HCT116 (cell line): ENCODE results near the gene SCN8A. TPM values are rescaled to one million over a fixed set of nuclear protein-coding genes. Genes with fewer than 3 reads are reported as not detected.

Experiments
- ATAC-seq: fragments of 200-7000 bp; cut with Tn5 transposase; 2 replicates; pipeline ENCODE4 v1.9.1; 2020; ENCODE audit warnings: mild to moderate bottlenecking, moderate library complexity
- BruUV-seq: library from RNA; stranded (reverse); fragments of 400-500 nt; replicated peaks from 2 replicates; lab custom pipeline; 2021; lab: Mats Ljungman, UMichigan
- CTCF ChIA-PET: fragments of 300-600 bp; sonication (Branson Sonifier 250); formaldehyde crosslinking; loops from one replicate; lab custom pipeline; 2021; ENCODE audit warnings: antibody characterized with exemption; lab: Charles Lee
- POLR2A ChIA-PET: fragments of 300-600, 350-600 bp; sonication (Branson Sonifier 250); formaldehyde crosslinking; loops from one replicate; lab custom pipeline; 2021; ENCODE audit warnings: antibody characterized with exemption; lab: Charles Lee
- RAD21 ChIA-PET, 2 experiments: fragments of 300-600 bp; sonication (Branson Sonifier 250); formaldehyde crosslinking; loops; one replicate each; lab custom pipeline; 2023; ENCODE audit warnings: low total read pairs in 2 of 2; ENCODE audit not compliant: uncharacterized antibody in 2 of 2, unreplicated experiment in 2 of 2, low non-redundant PET in 1 of 2; lab: Charles Lee
- DNase-seq: peaks from one replicate; pipeline ENCODE4 v3.0.0-alpha.2; 2010; ENCODE audit warnings: low read depth, low spot score
- H2AFZ ChIP-seq: fragments of 200-600 bp; shearing (Covaris generic), sonication (generic); 2 replicates; pipeline ENCODE4 v1.6.1; 2017; ENCODE audit warnings: low read depth, mixed run types, mixed read lengths, antibody characterized with exemption, low read length; ENCODE audit not compliant: poor library complexity, severe bottlenecking
- H3K27ac ChIP-seq: 2 replicates; pipeline ENCODE4 v1.5.1; 2012; ENCODE audit warnings: low read depth, low read length
- H3K27me3 ChIP-seq: fragments of 200-600 bp; sonication (generic); 2 replicates; pipeline ENCODE4 v1.6.1; 2016; ENCODE audit warnings: mixed run types, low read length, mixed read lengths; ENCODE audit not compliant: insufficient read depth
- H3K36me3 ChIP-seq, 2 experiments: fragments of 200-500 bp in 1 of 2; fragments of 200-600 bp in 1 of 2; sonication (Bioruptor generic) in 1 of 2; sonication (generic) in 1 of 2; 2 replicates each; pipeline versions ENCODE4 v1.5.1 to v1.6.1; 2014 to 2016; ENCODE audit warnings: low read length in 2 of 2, inconsistent platforms in 1 of 2, mixed read lengths in 1 of 2, mixed run types in 1 of 2; ENCODE audit not compliant: insufficient read depth in 2 of 2, control insufficient read depth in 1 of 2
- H3K4me1 ChIP-seq, 2 experiments: fragments of 200-600 bp in 1 of 2; sonication (generic) in 1 of 2; 2 replicates each; pipeline versions ENCODE4 v1.5.1 to v1.6.1; 2012 to 2017; ENCODE audit warnings: low read length in 2 of 2, inconsistent platforms in 1 of 2, mild to moderate bottlenecking in 1 of 2, mixed read lengths in 1 of 2, mixed run types in 1 of 2, moderate library complexity in 1 of 2; ENCODE audit not compliant: insufficient read depth in 2 of 2, control insufficient read depth in 1 of 2
- H3K4me2 ChIP-seq: fragments of 200-600 bp; sonication (generic); 2 replicates; pipeline ENCODE4 v1.6.1; 2017; ENCODE audit warnings: mixed run types, low read length, mixed read lengths
- H3K4me3 ChIP-seq, 2 experiments: fragments of 200-600 bp in 1 of 2; sonication (generic) in 1 of 2; replicated peaks in 1 of 2; 2 replicates each; pipeline ENCODE4 v1.5.1; 2011 to 2016; ENCODE audit warnings: low read length in 2 of 2, control low read depth in 1 of 2, low read depth in 1 of 2, mild to moderate bottlenecking in 1 of 2, mixed read lengths in 1 of 2, mixed run types in 1 of 2
- H3K79me2 ChIP-seq: fragments of 200-600 bp; sonication (generic); 2 replicates; pipeline ENCODE4 v1.6.1; 2017; ENCODE audit warnings: mild to moderate bottlenecking, mixed run types, low read length, moderate library complexity, mixed read lengths; ENCODE audit not compliant: insufficient read depth
- H3K9ac ChIP-seq: fragments of 200-600 bp; sonication (generic); 2 replicates; pipeline ENCODE4 v1.6.1; 2016; ENCODE audit warnings: low read length, mixed read lengths
- H3K9me2 ChIP-seq: fragments of 200-600 bp; sonication (generic), shearing (Covaris generic); 2 replicates; pipeline ENCODE4 v1.6.1; 2017; ENCODE audit warnings: mixed run types, mild to moderate bottlenecking, moderate library complexity; ENCODE audit not compliant: insufficient read depth
- H3K9me3 ChIP-seq, 2 experiments: fragments of 200-500 bp in 1 of 2; fragments of 200-600 bp in 1 of 2; sonication (Bioruptor generic) in 1 of 2; sonication (generic) in 1 of 2; 2 replicates each; pipeline ENCODE4 v1.6.1; 2014 to 2017; ENCODE audit warnings: low read length in 2 of 2, mixed read lengths in 2 of 2, inconsistent platforms in 1 of 2, low read depth in 1 of 2, mild to moderate bottlenecking in 1 of 2, mixed run types in 1 of 2, moderate library complexity in 1 of 2; ENCODE audit not compliant: control insufficient read depth in 1 of 2, insufficient read depth in 1 of 2
- H4K20me1 ChIP-seq: fragments of 200-600 bp; sonication (generic), shearing (Covaris generic); 2 replicates; pipeline ENCODE4 v1.6.1; 2017; ENCODE audit warnings: mixed run types, mild to moderate bottlenecking, moderate library complexity; ENCODE audit not compliant: insufficient read depth
- ATF3 ChIP-seq: IDR thresholded peaks from 2 replicates; pipeline ENCODE4 v1.6.1; 2012
- CBX3 ChIP-seq: IDR thresholded peaks from 2 replicates; pipeline ENCODE4 v1.6.1; 2012; ENCODE audit warnings: low read depth
- EGR1 ChIP-seq: IDR thresholded peaks from 2 replicates; pipeline ENCODE4 v1.6.1; 2012; ENCODE audit warnings: low read depth
- ELF1 ChIP-seq: IDR thresholded peaks from 2 replicates; pipeline ENCODE4 v1.6.1; 2012; ENCODE audit warnings: low read depth, borderline replicate concordance
- EZH2 ChIP-seq: fragments of 200-600 bp; sonication (generic); IDR thresholded peaks from 2 replicates; pipeline ENCODE4 v1.6.1; 2017; ENCODE audit warnings: antibody characterized with exemption, mixed run types
- EZH2phosphoT487 ChIP-seq: fragments of 200-600 bp; IDR thresholded peaks from 2 replicates; pipeline ENCODE4 v1.6.1; 2018; ENCODE audit warnings: antibody characterized with exemption, borderline replicate concordance
- JUND ChIP-seq: IDR thresholded peaks from 2 replicates; pipeline ENCODE4 v1.6.1; 2012
- MAX ChIP-seq: IDR thresholded peaks from 2 replicates; pipeline ENCODE4 v1.6.1; 2012
- POLR2AphosphoS5 ChIP-seq: IDR thresholded peaks from 2 replicates; pipeline ENCODE4 v1.6.1; 2011; ENCODE audit warnings: mild to moderate bottlenecking, low read depth, low read length, moderate library complexity
- REST ChIP-seq: IDR thresholded peaks from 2 replicates; pipeline ENCODE4 v1.6.1; 2012; ENCODE audit warnings: low read depth
- SIN3A ChIP-seq: IDR thresholded peaks from 2 replicates; pipeline ENCODE4 v1.6.1; 2012; ENCODE audit warnings: low read depth
- YY1 ChIP-seq: IDR thresholded peaks from 2 replicates; pipeline ENCODE4 v1.6.1; 2011; ENCODE audit warnings: low read length, low read depth, moderate library complexity, mild to moderate bottlenecking; ENCODE audit not compliant: insufficient replicate concordance; ENCODE audit errors: extremely low read depth
- ZFX ChIP-seq: fragments of 450-650 bp; IDR thresholded peaks from 2 replicates; pipeline ENCODE4 v1.6.1; 2017
- intact Hi-C: fragments of 100-400 bp; cut with micrococcal nuclease; formaldehyde crosslinking; loops from 2 replicates; pipeline ENCODE4 v1.10.0; 2022
- total RNA-seq: library from RNA; stranded (reverse); gene quantifications from one replicate; pipeline ENCODE4 v1.2.1, GENCODE V29; 2021; ENCODE audit not compliant: unreplicated experiment

The SCN8A gene
- total RNA-seq, 1 experiment from 2014 or later = 7.1 TPM

GRCh38 chr12:51752234-51752889 lies 161.3 kb downstream of the SCN8A start (continued):
- TF ChIP-seq REST (no peak), MAX (no peak), ZFX (no peak), ELF1 (no peak), EGR1 (no peak), EZH2phosphoT487 (no peak)

GRCh38 chr12:51753980-51754675 lies 163.1 kb downstream of the SCN8A start:
- intact Hi-C loops = no loop called here
- H3K4me2 ChIP-seq = no peak overlapping the region
- RAD21 ChIA-PET = no interaction called here
- DNase-seq = no peak
- TF ChIP-seq ZFX (no peak), ATF3 (no peak), EZH2 (no peak), REST (no peak), SIN3A (no peak), CBX3 (no peak), YY1 (no peak), POLR2AphosphoS5 (no peak), JUND (no peak), ELF1 (no peak)
- TF ChIP-seq, all 23 proteins: peak for 0
- CTCF ChIA-PET = no interaction called here
- H3K4me3 ChIP-seq = no peak overlapping the region
- no peak overlapping the region for H3K27ac ChIP-seq
- no peaks in the 10 kb centered on the region for H3K79me2 ChIP-seq
- BruUV-seq = no TSS peak
- no peaks in the 10 kb centered on the region for H3K36me3 ChIP-seq
- no peaks in the 10 kb centered on the region for H3K4me1 ChIP-seq
- POLR2A ChIA-PET = no interaction called here
- no peak overlapping the region for H3K9ac ChIP-seq
- ATAC-seq = no peak
- H3K9me2 ChIP-seq = no peaks in the 10 kb centered on the region
- H3K9me3 ChIP-seq = no peaks in the 10 kb centered on the region
- H2AFZ ChIP-seq = no peak overlapping the region
- no peaks in the 10 kb centered on the region for H3K27me3 ChIP-seq
- no peaks in the 10 kb centered on the region for H4K20me1 ChIP-seq
